K562 (cell line): ENCODE data around the gene HJV. TPM values are rescaled to one million over a fixed set of nuclear protein-coding genes. Genes with fewer than 3 reads are reported as not detected.
A peak's percentile ranks its signal among the peaks of the same experiment; 100 is the strongest.

Source experiments
- CBFA2T2 ChIP-seq: fragments of 450-650 bp; conservative IDR thresholded peaks from 2 replicates; pipeline ENCODE4 v1.6.1; 2017; ENCODE audit warnings: mild to moderate bottlenecking
- CBX3 ChIP-seq, 2 experiments: IDR thresholded peaks; 1 replicate in 1 of 2; 2 replicates in 1 of 2; pipeline ENCODE4 v1.6.1; 2012; ENCODE audit warnings: inconsistent platforms in 2 of 2, low read length in 2 of 2, borderline replicate concordance in 1 of 2, control low read depth in 1 of 2
- DPF2 ChIP-seq: fragments of 450-650 bp; IDR thresholded peaks from 2 replicates; pipeline ENCODE4 v1.6.1; 2016
- HDAC8 ChIP-seq: fragments of 450-650 bp; IDR thresholded peaks from 2 replicates; pipeline ENCODE4 v1.6.1; 2016; ENCODE audit warnings: mild to moderate bottlenecking, missing genetic modification characterization, moderate library complexity, missing compliant biosample characterization
- KHSRP ChIP-seq: fragments of 450-650 bp; IDR thresholded peaks from 2 replicates; pipeline ENCODE4 v1.6.1; 2017
- NFYB ChIP-seq: IDR thresholded peaks from 2 replicates; pipeline ENCODE4 v1.6.1; 2011; ENCODE audit warnings: mild to moderate bottlenecking, moderate library complexity; ENCODE audit not compliant: insufficient read length; ENCODE audit errors: extremely low read depth
- POLR2A ChIP-seq: fragments of 450-650 bp; conservative IDR thresholded peaks from 2 replicates; pipeline ENCODE4 v1.6.1; 2016
- RNF2 ChIP-seq: sonication (generic); IDR thresholded peaks from 2 replicates; pipeline ENCODE4 v1.6.1; 2016
- SMARCA5 ChIP-seq: fragments of 450-650 bp; IDR thresholded peaks from 2 replicates; pipeline ENCODE4 v1.6.1; 2016
- ZBED1 ChIP-seq: IDR thresholded peaks from 2 replicates; pipeline ENCODE4 v1.6.1; 2014
- ZBTB8A ChIP-seq: fragments of 450-650 bp; IDR thresholded peaks from 2 replicates; pipeline ENCODE4 v1.6.1; 2018; ENCODE audit warnings: mild to moderate bottlenecking, moderate library complexity; ENCODE audit not compliant: partially characterized antibody
- ZFP91 ChIP-seq: sonication (generic); formaldehyde crosslinking; IDR thresholded peaks from 2 replicates; pipeline ENCODE4 v1.8.0; 2022; ENCODE audit warnings: mild to moderate bottlenecking, missing genetic modification reagents
- ZNF318 ChIP-seq, 2 experiments: fragments of 450-650 bp; IDR thresholded peaks; 2 replicates each; pipeline ENCODE4 v1.6.1; 2016; ENCODE audit warnings: mild to moderate bottlenecking in 2 of 2, borderline replicate concordance in 1 of 2, low read depth in 1 of 2, moderate library complexity in 1 of 2
- ZNF384 ChIP-seq: IDR thresholded peaks from 2 replicates; pipeline ENCODE4 v1.6.1; 2012; ENCODE audit warnings: low read depth, low read length, improper control_type of control experiment
- ZNF408 ChIP-seq: fragments of 250-450 bp; sonication (Bioruptor Pico); IDR thresholded peaks from 2 replicates; pipeline ENCODE4 v1.4.0; 2020; ENCODE audit warnings: low read depth, mild to moderate bottlenecking, moderate library complexity
- ZNF41 ChIP-seq: fragments of 250-450 bp; sonication (Bioruptor Pico); conservative IDR thresholded peaks from 2 replicates; pipeline ENCODE4 v1.4.0; 2020; ENCODE audit warnings: mild to moderate bottlenecking
- ZNF561 ChIP-seq: fragments of 450-650 bp; formaldehyde crosslinking; conservative IDR thresholded peaks from 2 replicates; pipeline ENCODE4 v1.4.0; 2020; ENCODE audit warnings: mild to moderate bottlenecking, moderate library complexity
- ZNF668 ChIP-seq: fragments of 250-450 bp; sonication (Bioruptor Pico); IDR thresholded peaks from 2 replicates; pipeline ENCODE4 v1.8.0; 2022; ENCODE audit warnings: mild to moderate bottlenecking, inconsistent platforms
- polyA plus RNA-seq, 8 experiments: library from polyadenylated mRNA; depleted of rRNA in 4 of 8; stranded (reverse) in 5 of 8; unstranded in 3 of 8; fragments of >200 nt; fragmentation: Nextera tagmentation in 2 of 8; fragmentation: Illumina TruSeq in 1 of 8; extraction: Ambion mirVana in 2 of 8; extraction: Trizol in 1 of 8; gene quantifications; 2 replicates each; pipeline versions ENCODE4 v1.2.1 to v1.2.3, GENCODE V29; 2011 to 2014; ENCODE audit warnings: inconsistent platforms in 1 of 8, missing spikeins in 1 of 8
- total RNA-seq, 7 experiments: library from RNA; depleted of rRNA in 6 of 7; stranded (reverse); fragments of >200 nt in 6 of 7; fragmentation: Illumina TruSeq in 2 of 7; extraction: Trizol in 2 of 7; gene quantifications; 2 replicates each; pipeline versions ENCODE4 v1.2.1 to v1.2.3, GENCODE V29; 2011 to 2021; ENCODE audit warnings: low replicate concordance in 1 of 7
- TF ChIP-seq, protein P1 (sequence below): fragments of 450-650 bp; IDR thresholded peaks from 2 replicates; pipeline ENCODE4 v1.6.1; 2014; ENCODE audit warnings: low read depth, mild to moderate bottlenecking, moderate library complexity, borderline replicate concordance

HJV gene
- total and polyA plus RNA-seq, 9 of the 15 experiments (the other 6 are each of a cell fraction or from before 2014, with no cell fraction given) = 1.0 to 6.6 (median 2.4) TPM

DNA sequence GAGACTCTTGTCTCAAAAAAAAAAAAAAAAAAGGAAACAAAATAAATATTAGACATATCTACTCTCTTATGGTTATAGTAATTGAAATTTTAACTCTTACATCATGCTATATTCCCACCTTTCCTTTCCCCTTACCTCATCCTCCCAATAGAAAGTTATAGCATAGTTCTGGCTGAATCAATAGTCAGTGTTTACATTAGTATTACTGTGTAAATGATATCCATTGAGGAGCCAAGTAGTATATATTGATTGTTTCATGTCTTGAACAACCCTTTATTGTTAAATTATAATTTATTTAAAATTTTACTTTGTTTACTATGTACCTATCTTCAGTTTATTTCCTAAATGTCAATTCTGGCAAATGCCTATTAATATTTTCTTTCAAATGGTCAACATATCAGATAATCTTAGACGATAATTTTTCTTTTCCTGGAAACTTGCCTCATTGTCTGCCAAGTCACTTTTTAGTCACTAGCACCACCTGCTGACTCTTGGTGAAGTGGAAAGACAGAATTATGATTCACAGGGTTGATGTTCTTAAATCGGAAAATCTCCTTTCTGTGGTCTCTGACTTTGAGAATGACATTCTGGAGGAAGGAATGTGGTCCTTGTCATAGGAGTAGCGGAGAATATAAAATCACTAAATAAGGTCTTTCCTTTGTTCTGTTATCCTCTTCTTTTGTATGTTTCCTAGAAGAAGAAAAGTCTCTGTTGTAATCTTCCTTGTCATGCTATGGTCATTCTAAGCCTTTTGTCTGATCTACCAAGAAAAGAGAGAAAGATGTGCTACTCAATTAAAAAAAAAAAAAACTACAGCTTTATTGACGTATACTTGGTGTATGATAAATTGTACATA is 8.6 kb downstream of the HJV start (continued):
- TF ChIP-seq ZNF384 (no peak), DPF2 (peak; percentile 45; the same call in 1 of the 2 replicates), ZBED1 (no peak), POLR2A (no peak), KHSRP (no peak), ZNF318 (IDR thresholded peaks at IDR 0.05; ENCODE audit: borderline replicate concordance in 1 of 2, low read depth in 1 of 2) (no peak), NFYB (no peak), ZNF408 (CRISPR knock-in tag) (no peak), ZBTB8A (no peak), ZNF561 (CRISPR knock-in tag) (no peak), CBFA2T2 (no peak), CBX3 (IDR thresholded peaks at IDR 0.05; ENCODE audit: borderline replicate concordance in 1 of 2, low read length in 2 of 2) (no peak), HDAC8 (tag) (no peak), SMARCA5 (no peak), RNF2 (no peak), ZNF41 (CRISPR knock-in tag) (no peak), ZFP91 (no peak), ZNF668 (no peak)
- TF ChIP-seq, protein P1, sequence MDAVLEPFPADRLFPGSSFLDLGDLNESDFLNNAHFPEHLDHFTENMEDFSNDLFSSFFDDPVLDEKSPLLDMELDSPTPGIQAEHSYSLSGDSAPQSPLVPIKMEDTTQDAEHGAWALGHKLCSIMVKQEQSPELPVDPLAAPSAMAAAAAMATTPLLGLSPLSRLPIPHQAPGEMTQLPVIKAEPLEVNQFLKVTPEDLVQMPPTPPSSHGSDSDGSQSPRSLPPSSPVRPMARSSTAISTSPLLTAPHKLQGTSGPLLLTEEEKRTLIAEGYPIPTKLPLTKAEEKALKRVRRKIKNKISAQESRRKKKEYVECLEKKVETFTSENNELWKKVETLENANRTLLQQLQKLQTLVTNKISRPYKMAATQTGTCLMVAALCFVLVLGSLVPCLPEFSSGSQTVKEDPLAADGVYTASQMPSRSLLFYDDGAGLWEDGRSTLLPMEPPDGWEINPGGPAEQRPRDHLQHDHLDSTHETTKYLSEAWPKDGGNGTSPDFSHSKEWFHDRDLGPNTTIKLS = no peak
